HEK293 (cell line): Measurements from ENCODE around the gene CLCN1.

Experiments
- CTCF ChIA-PET: fragments of 350-600 bp; formaldehyde crosslinking; extraction: SDS; loops from one replicate; lab custom pipeline; 2021; ENCODE audit warnings: antibody characterized with exemption; lab: Yijun Ruan, JAX
- POLR2A ChIA-PET: fragments of 300-600 bp; formaldehyde crosslinking; extraction: SDS; loops from one replicate; lab custom pipeline; 2020; ENCODE audit warnings: antibody characterized with exemption, inconsistent platforms; lab: Yijun Ruan, JAX
- H3K27ac ChIP-seq: fragments of 200-500 bp; sonication (Bioruptor generic); 2 replicates; pipeline ENCODE4 v1.5.1; 2014; ENCODE audit warnings: low read depth, low read length, control low read depth, inconsistent platforms; ENCODE audit errors: extremely low read depth
- H3K36me3 ChIP-seq, 2 experiments: fragments of 200-500 bp in 1 of 2; sonication (Bioruptor generic) in 1 of 2; 1 replicate in 1 of 2; 2 replicates in 1 of 2; pipeline ENCODE4 v1.5.1; 2014 to 2017; ENCODE audit warnings: inconsistent platforms in 2 of 2, low read length in 2 of 2; ENCODE audit not compliant: control insufficient read depth in 2 of 2, insufficient read depth in 1 of 2
- H3K4me1 ChIP-seq: fragments of 200-500 bp; sonication (Bioruptor generic); 2 replicates; pipeline ENCODE4 v1.5.1; 2014; ENCODE audit warnings: mild to moderate bottlenecking, low read length, inconsistent platforms; ENCODE audit not compliant: control insufficient read depth, insufficient read depth
- H3K4me3 ChIP-seq: 2 replicates; pipeline ENCODE4 v1.5.1; 2011; ENCODE audit warnings: low read depth, mild to moderate bottlenecking, control low read depth, low read length, moderate library complexity
- H3K9me3 ChIP-seq: fragments of 200-500 bp; sonication (Bioruptor generic); 2 replicates; pipeline ENCODE4 v1.5.1; 2014; ENCODE audit warnings: low read depth, low read length, inconsistent platforms; ENCODE audit not compliant: control insufficient read depth, insufficient read depth
- AEBP2 ChIP-seq: fragments of 450-650 bp; formaldehyde crosslinking; IDR thresholded peaks from 2 replicates; pipeline ENCODE4 v1.5.1; 2016; ENCODE audit warnings: missing biosample characterization, missing genetic modification characterization, borderline replicate concordance
- KLF16 ChIP-seq: fragments of 450-650 bp; formaldehyde crosslinking; IDR thresholded peaks from 2 replicates; pipeline ENCODE4 v1.5.1; 2017; ENCODE audit warnings: missing biosample characterization, missing genetic modification characterization
- PRDM1 ChIP-seq: fragments of 450-650 bp; formaldehyde crosslinking; IDR thresholded peaks from 2 replicates; pipeline ENCODE4; 2016; ENCODE audit warnings: missing biosample characterization, missing genetic modification characterization
- SP2 ChIP-seq: fragments of 450-650 bp; formaldehyde crosslinking; IDR thresholded peaks from 2 replicates; pipeline ENCODE4 v1.5.1; 2016; ENCODE audit warnings: missing biosample characterization, missing genetic modification characterization
- ZBTB11 ChIP-seq: fragments of 450-650 bp; formaldehyde crosslinking; conservative IDR thresholded peaks from 2 replicates; pipeline ENCODE4 v1.5.1; 2016; ENCODE audit warnings: low read depth, missing biosample characterization, missing genetic modification characterization
- ZIC2 ChIP-seq: fragments of 450-650 bp; formaldehyde crosslinking; IDR thresholded peaks from 2 replicates; pipeline ENCODE4 v1.5.1; 2016; ENCODE audit warnings: missing biosample characterization, missing genetic modification characterization
- ZNF248 ChIP-seq: fragments of 450-650 bp; formaldehyde crosslinking; IDR thresholded peaks from 2 replicates; pipeline ENCODE4 v1.5.1; 2017; ENCODE audit warnings: missing biosample characterization, missing genetic modification characterization
- ZNF391 ChIP-seq: fragments of 450-650 bp; formaldehyde crosslinking; IDR thresholded peaks from 2 replicates; pipeline ENCODE4 v1.5.1; 2016; ENCODE audit warnings: low read depth, missing biosample characterization, missing genetic modification characterization, borderline replicate concordance
- ZNF416 ChIP-seq: fragments of 450-650 bp; formaldehyde crosslinking; IDR thresholded peaks from 2 replicates; pipeline ENCODE4 v1.5.1; 2016; ENCODE audit warnings: missing biosample characterization, missing genetic modification characterization
- ZNF585B ChIP-seq: fragments of 450-650 bp; formaldehyde crosslinking; IDR thresholded peaks from 2 replicates; pipeline ENCODE4 v1.5.1; 2016; ENCODE audit warnings: missing biosample characterization, missing genetic modification characterization
- ZNF596 ChIP-seq: fragments of 450-650 bp; IDR thresholded peaks from 2 replicates; pipeline ENCODE4 v1.5.0; 2018; ENCODE audit warnings: missing biosample characterization, mild to moderate bottlenecking, missing genetic modification characterization, moderate library complexity
- ZNF624 ChIP-seq: fragments of 450-650 bp; formaldehyde crosslinking; IDR thresholded peaks from 2 replicates; pipeline ENCODE4 v1.5.1; 2017; ENCODE audit warnings: missing biosample characterization, missing genetic modification characterization
- ZNF660 ChIP-seq: fragments of 450-650 bp; IDR thresholded peaks from 2 replicates; pipeline ENCODE4 v1.5.1; 2018; ENCODE audit warnings: missing biosample characterization, mild to moderate bottlenecking, missing genetic modification characterization
- ZNF704 ChIP-seq: fragments of 450-650 bp; formaldehyde crosslinking; IDR thresholded peaks from 2 replicates; pipeline ENCODE4 v1.5.1; 2016; ENCODE audit warnings: missing biosample characterization, missing genetic modification characterization
- ZNF785 ChIP-seq: fragments of 450-650 bp; formaldehyde crosslinking; IDR thresholded peaks from 2 replicates; pipeline ENCODE4 v1.5.1; 2016; ENCODE audit warnings: missing biosample characterization, missing genetic modification characterization
- ZSCAN5A ChIP-seq: fragments of 450-650 bp; formaldehyde crosslinking; IDR thresholded peaks from 2 replicates; pipeline ENCODE4 v1.5.1; 2016; ENCODE audit warnings: missing biosample characterization, missing genetic modification characterization

CLCN1 gene

GRCh38 chr7:143363016-143363937, 47.4 kb downstream of the CLCN1 start (continued):
- TF ChIP-seq ZNF416 (tag by site-specific recombination) (no peak), ZNF660 (tag by site-specific recombination) (no peak)

- Histone ChIP-seq H3K4me3 (no peak overlapping the region), H3K9me3 (no peaks in the 10 kb centered on the region), H3K4me1 (no peaks in the 10 kb centered on the region), H3K27ac (no peak overlapping the region), H3K36me3 (no peaks in the 10 kb centered on the region)
- POLR2A ChIA-PET: no interaction called here
- CTCF ChIA-PET: interaction anchor here (1.5 to 4.8 kb wide), 2 partner anchors 12 to 63 kb away, joined by 7 to 43 read pairs; no protein-coding TSS in a partner anchor
- TF ChIP-seq ZIC2 (tag by site-specific recombination) (peak; percentile 79), ZNF391 (tag by site-specific recombination) (no peak)
These were observed 52.1 kb downstream of the CLCN1 start for GRCh38 chr7:143367972-143368371.

- no peaks in the 10 kb centered on the region for H3K4me1 ChIP-seq
- H3K27ac ChIP-seq: no peak overlapping the region
- H3K4me3 ChIP-seq: no peak overlapping the region
- ChIA-PET POLR2A (no interaction called here), CTCF (interaction anchor here (1.5 to 4.8 kb wide), 3 partner anchors 11 to 63 kb away, joined by 4 to 43 read pairs (median 7); no protein-coding TSS in a partner anchor)
- no peaks in the 10 kb centered on the region for H3K9me3 ChIP-seq
- TF ChIP-seq AEBP2 (tag by site-specific recombination) (no peak), ZBTB11 (tag by site-specific recombination) (no peak), ZNF704 (tag by site-specific recombination) (no peak), ZNF596 (no peak), ZNF585B (tag by site-specific recombination) (no peak), ZNF624 (tag by site-specific recombination) (no peak), KLF16 (tag by site-specific recombination) (no peak), ZNF248 (tag by site-specific recombination) (no peak), ZNF785 (tag by site-specific recombination) (no peak), SP2 (tag by site-specific recombination) (no peak), ZSCAN5A (tag by site-specific recombination) (no peak), PRDM1 (no peak)
- no peaks in the 10 kb centered on the region for H3K36me3 ChIP-seq
These were observed 52.5 kb downstream of the CLCN1 start for GRCh38 chr7:143368387-143368786.
